ENCODE results near the gene ARID3B.

GRCh38 chr15:74633781-74634180 is 92.8 kb downstream of the ARID3B start:
- TF ChIP-seq CTCF (conservative IDR thresholded peaks at IDR 0.05; ENCODE audit: low read depth, low read length) (no peak), CEBPB (IDR thresholded peaks at IDR 0.05; ENCODE audit: low read depth, low read length) (no peak), MAZ (IDR thresholded peaks at IDR 0.05; ENCODE audit: borderline replicate concordance, low read depth, low read length) (no peak), NFE2L2 (IDR thresholded peaks at IDR 0.05; ENCODE audit: low read depth, low read length) (no peak), POLR2A (IDR thresholded peaks at IDR 0.05; ENCODE audit: low read depth, low read length) (no peak), RFX5 (IDR thresholded peaks at IDR 0.05; ENCODE audit: low read depth, low read length) (no peak), SMC3 (IDR thresholded peaks at IDR 0.05; ENCODE audit: low read depth, low read length) (no peak), BHLHE40 (IDR thresholded peaks at IDR 0.05; ENCODE audit: low read depth, low read length) (no peak), RAD21 (IDR thresholded peaks at IDR 0.05; ENCODE audit: low read length) (no peak), ELK1 (IDR thresholded peaks at IDR 0.05; ENCODE audit: borderline replicate concordance, low read depth, low read length) (no peak), USF2 (IDR thresholded peaks at IDR 0.05; ENCODE audit: low read depth, low read length) (no peak), MAFK (IDR thresholded peaks at IDR 0.05; ENCODE audit: low read depth, low read length) (no peak), RCOR1 (IDR thresholded peaks at IDR 0.05; ENCODE audit: insufficient replicate concordance, low read length) (no peak)

Data from IMR-90 (cell line).